Measurements from ENCODE around the gene C8G.

Gene C8G

DNA sequence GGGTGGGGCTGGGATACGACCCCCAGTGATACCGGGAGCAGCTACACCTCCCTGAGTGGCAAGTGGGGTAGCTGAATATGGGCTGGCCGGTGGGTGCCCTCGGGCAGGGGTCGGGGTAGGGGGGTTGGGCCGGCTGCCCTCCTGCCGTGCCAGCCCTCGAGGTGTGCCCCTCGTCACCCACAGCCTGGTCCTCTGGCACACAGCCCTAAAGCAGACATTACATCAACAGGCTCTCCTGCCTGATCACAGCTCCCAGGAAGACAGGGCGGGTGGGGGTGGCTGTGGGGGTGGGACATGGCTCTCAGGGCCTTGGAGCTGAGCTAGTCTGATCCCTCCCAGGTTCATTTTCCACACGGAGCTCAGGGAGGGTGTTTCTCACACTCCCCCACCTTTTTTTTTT, 23.7 kb upstream of the C8G start:
- no peak for DNase-seq

DNA sequence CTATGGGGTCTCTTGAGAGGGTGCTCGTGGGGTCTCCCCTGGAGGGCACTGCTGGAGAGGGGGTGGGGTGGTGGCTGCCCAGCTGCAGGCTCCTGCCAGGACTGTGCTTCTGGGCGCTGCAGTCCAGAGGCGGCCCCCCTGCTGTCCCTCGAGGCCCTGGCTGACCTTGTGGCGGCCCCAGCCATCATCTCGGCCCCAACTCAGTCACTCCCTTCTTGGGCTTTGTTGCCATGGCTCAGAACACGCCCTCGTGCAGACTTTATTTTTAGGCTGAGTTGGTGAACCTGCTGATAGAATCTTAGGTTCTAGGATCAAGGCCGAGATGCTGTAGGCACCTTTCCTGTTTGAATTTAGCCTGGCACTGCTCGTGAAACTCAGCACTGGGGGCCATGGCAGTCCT, 23.3 kb upstream of the C8G start:
- no peak for DNase-seq

DNA sequence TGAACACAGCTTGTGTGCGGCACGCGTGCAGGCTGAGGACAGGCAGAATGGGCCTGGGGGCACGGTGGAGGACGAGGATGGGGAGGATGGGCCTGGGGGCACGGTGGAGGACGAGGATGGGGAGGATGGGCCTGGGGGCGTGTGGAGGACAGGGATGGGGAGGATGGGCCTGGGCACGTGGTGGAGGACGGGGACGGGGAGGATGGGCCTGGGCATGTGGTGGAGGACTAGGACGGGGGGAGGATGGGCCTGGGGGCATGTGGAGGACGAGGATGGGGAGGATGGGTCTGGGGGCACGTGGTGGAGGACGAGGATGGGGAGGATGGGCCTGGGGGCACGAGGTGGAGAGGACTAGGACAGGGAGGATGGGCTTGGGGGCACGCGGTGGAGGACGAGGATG, 22.5 kb upstream of the C8G start:
- no peak for DNase-seq

DNA sequence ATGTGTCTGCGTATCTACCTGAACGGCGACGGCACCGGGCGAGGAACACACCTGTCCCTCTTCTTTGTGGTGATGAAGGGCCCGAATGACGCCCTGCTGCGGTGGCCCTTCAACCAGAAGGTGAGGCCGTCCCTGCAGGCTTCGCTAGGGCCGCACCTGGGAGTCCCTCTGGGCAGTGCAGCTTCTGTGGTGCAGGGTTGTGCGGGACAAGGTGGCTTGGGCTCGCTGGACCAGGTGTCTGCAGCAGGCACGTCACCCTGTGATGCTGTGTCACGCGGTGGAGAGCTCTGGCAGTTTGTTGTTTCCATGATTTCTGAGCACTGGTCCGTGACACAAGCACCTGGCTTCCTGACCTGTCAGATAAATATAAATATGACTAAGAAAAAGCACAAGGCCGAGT, 21.2 kb upstream of the C8G start:
- no peak for DNase-seq

DNA sequence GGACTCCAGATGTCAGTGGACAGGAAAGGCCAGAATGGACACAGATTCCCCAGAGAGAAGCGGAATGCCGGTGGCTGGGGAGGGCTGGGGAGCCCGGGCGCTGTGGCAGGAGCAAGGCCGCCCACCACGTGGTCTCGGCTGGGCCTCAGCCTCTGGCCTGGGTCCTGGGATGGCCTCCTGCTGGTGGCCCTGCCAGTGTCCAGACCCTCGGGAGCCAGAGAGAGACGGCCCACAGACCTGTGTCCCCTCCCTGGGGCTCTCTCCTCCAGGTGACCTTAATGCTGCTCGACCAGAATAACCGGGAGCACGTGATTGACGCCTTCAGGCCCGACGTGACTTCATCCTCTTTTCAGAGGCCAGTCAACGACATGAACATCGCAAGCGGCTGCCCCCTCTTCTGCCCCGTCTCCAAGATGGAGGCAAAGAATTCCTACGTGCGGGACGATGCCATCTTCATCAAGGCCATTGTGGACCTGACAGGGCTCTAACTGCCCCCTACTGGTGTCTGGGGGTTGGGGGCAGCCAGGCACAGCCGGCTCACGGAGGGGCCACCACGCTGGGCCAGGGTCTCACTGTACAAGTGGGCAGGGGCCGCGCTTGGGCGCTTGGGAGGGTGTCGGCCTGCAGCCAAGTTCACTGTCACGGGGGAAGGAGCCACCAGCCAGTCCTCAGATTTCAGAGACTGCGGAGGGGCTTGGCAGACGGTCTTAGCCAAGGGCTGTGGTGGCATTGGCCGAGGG, 19.5 kb upstream of the C8G start:
- no peak for DNase-seq

DNA sequence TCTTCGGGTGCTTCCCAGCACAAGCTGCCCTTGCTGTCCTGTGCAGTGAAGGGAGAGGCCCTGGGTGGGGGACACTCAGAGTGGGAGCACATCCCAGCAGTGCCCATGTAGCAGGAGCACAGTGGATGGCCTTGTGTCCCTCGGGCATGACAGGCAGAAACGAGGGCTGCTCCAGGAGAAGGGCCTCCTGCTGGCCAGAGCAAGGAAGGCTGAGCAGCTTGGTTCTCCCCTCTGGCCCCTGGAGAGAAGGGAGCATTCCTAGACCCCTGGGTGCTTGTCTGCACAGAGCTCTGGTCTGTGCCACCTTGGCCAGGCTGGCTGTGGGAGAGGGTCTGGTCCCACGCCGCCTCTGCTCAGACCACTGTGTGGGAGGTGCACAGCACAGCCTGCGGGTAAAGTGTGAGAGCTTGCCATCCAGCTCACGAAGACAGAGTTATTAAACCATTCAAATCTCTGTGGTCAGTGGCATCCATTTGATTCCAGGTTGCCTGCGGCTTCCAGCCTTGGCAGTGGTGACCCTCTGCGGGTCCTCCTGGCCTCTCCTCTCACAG, 18.8 kb upstream of the C8G start:
- no peak for DNase-seq

DNA sequence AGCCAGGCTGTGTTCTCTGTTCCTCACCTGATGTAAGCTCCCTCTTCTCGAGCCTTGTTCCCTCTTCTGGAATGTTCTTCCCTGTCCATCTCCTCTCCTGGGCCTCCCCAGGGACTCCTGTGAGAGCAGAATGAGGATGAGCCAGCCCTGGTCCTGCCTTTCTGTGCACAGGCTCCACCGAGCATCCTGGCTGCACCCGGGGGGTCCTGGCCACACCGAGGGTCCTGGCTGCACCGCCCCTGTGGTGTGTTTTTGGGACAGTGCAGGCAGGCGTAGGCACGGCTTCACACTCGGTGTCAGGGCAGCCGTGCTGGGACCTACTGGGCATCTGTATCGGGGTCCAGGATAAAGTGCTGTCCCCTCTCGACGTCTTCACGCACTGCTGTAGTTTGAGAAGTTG, 18.3 kb upstream of the C8G start:
- no peak for DNase-seq

DNA sequence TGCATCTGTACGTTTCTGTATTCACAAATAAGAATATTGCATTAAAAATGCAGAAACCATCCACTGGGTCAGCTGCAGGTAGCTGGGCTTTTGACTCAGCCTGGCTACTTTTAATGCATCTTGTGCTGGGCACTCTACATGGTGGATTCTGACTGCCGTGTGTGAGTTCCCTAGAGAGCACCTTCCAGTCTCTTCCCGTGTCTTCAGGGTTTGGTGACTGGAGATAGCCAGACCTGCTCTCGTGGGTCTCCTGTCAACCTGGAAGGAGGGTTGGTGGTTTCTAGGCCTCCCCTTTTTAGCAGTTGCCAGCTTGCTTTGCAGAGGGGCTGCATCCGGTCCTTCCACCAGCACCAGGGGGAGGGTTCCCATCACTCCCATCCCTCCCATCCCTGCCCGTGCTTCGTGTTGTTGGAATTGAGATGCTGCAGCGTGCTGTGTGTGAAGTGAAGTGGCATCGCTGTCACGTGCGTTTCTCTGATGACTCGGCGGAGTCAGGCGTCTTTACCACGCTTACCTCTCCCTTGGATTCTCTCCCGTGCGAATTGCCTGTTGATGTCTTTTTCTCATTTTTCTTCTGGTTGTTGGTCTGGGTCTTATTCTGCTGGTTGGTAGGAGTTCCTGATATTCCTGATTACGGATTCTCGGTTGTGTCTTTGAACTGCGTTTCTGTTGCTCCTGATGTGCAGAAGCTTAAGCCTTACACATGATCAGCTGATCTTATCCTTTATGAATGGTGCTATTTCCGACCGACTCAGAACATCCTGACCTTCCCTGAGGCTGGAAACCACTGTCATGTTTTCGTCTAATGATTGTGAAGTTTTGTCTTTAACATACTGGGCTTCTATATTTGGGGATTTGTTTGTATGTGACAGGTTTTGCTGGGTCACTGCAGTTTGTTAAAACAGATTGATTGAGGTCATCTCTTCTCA, 17.4 kb upstream of the C8G start:
- no peak for DNase-seq

DNA sequence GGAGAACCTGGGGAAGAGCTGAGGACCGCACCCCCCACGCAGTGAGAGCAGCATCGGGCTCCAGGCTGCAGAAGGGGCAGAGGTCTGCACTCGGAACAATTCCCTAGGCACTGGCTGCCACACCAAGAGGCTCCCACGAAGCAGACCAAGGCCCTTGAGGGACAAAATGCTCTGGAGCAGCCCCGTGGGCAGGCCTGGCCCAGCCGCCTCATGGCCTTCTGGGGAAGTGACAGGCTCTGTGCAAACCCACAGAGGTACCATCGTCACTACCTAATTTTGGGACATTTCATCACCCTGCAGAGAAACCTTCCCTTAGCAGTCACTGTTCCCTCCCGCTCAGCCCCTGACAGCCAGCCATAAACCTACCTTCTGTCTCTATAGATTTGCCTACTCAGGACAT, 16.5 kb upstream of the C8G start:
- no peak for DNase-seq

DNA sequence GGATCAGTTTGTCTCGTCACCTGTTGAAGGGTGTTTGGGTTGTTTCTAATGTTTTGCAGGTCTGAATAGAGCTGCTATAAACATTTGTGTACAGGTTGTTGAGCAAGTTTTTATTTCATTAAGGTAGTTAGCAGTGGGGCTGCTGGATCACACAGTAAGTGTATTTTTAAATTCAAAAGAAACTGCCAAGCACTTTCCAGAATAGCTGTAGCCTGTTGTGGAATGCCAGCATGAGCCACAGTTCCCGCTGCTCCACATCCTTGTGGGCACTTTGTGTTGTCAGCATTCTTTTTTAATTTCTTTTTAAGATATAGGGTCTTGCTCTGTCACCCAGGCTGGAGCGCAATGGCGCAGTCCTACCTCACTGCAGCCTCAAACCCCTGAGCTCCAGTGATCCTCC, 15.0 kb upstream of the C8G start:
- DNase-seq = no peak

DNA sequence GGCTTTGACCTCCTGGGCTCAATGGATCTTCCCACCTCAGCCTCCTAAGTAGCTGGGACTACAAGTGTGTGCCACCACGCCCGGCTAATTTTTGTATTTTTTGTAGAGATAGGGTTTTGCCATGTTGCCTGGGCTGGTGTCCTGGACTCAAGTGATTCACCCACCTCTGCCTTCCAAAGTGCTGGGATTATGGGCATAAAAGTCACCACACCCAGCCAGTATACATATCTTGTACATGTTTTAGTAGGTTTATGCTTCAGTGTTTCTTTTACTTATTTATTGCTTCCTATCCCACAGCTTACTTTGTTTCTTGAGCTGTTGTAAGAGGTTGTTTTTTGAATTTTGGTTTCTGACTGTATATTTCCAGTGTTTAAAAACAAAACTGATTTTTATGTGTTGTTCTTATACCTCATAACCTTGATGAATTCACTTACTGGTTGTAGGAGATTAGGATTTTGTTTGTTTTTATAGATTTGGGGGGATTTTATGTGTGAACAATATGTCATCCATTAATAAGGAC, 13.4 kb upstream of the C8G start:
- no peak for DNase-seq

DNA sequence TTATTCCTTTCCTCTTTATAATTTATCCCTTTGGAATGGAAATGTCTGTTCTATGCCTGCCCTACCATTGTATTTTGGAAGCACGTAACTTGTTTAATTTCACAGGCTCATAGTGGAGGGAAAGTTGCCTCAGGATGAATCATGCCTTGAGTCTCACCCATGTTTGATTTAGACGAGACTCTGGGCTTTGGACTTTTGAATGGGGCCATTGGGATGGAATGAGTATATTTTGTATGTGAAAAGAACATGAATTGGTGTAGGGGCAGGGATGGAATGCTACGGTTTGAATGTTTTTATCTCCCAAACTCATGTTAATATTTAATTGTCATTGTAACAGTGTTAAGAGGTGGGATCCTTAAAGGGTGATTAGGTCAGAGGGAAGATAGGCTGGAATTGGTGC, 10.8 kb upstream of the C8G start:
- DNase-seq = no peak

DNA sequence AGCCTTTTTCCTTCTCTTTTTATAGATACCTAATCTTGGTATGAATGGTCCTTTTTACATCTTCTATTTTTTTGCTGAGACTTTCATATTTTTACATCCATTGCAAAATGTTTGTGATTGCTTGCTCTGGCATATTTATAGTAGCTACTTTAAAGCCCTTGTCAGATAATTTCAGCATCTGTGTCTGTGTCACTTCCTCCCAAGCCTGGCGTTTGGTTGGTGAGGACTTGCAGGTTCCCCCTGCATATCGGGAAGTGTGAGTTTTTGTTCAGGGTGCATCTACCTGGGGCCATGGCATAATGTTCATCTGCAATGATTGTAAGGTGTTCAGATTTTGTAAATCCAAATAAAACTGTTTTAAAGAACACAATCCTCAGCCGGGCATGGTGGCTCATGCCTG, 9.4 kb upstream of the C8G start:
- no peak for DNase-seq

DNA sequence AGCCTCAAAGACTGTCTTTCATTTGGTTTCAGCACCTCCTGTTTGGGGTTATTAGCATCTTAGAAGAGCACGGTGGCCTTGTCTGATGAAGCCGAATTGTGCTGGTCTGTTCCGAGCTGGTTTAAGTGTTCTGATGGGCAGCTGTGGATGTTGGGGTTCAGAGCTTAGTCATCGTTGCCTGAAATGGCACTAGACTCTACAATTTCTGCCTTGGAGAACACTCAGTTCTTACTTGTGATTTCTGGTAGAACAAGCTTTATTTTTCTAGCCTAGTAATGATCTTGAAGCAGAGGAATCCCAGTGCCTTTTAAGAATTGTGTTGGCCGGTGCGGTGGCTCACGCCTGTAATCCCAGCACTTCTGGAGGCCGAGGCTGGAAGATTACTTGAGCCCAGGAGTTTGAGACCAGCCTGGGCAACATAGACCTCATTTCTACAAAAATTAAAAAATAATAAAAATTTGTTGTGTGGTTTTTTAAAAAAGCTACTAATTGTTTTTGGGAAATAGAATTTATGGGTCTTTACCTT, 8.3 kb upstream of the C8G start:
- DNase-seq = no peak

DNA sequence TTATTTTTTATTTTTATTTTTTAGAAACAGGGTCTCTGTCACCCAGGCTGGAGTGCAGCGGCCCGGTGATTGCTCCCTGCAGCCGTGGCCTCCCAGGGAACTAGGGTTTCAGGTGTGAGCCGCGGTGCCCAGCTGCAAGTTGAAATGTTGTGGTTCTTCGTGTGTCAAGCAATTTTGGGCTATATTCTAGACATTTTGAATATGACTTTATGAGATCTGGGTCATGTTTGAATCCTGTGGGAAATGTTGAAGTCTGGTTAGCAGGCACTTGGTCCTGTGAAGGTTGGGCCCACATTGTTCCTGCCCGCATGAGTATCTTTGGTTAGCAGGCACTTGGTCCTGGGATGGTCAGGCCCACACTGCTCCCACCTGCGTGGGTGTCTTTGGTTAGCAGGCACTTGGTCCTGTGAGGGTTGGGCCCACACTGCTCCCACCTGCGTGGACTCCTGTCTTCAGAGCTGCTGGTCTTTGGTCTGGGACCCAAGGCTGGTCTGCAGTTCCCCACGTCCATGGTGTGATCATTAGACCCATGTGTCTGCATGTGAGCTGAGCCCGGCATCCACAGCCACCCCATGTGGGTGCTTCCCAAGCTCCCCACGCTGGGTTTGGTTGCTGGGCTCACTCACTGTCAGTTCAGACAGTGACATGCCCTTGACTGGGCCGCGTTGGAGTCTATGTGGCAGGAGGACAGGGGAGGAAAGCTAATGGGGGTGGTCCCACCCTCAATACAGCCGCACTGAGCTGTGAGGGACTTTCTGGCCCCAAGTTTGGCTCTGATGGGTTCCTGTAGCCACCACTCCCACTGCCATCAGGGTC, 7.6 kb upstream of the C8G start:
- no peak for DNase-seq

DNA sequence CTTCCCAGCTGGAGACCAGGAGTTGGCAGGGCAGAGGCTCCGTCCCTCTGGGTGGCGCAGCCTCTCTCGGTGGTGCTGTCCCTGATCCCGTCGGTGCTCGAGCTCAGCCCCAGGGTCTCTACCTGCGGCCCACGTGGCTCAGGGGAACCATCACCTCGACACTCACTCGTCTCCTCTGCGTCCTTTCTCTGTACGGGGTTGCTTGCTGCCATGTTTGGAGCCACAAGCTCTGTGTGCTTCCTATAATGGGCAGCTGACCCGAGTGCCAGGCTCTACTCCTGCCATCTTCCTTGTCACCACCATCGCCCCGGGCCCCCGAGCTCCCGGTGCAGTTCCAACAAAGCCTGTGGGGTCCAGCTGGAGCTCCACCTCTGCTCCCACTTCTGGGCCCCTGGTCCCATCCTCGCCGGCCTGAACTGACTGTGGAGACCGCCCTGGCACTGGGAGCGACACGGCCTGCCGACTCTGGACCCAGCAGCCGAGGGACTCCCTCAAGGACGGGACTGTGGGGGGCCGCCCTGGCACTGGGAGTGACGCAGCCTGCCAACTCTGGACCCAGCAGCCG, 5.5 kb upstream of the C8G start:
- no peak for DNase-seq

DNA sequence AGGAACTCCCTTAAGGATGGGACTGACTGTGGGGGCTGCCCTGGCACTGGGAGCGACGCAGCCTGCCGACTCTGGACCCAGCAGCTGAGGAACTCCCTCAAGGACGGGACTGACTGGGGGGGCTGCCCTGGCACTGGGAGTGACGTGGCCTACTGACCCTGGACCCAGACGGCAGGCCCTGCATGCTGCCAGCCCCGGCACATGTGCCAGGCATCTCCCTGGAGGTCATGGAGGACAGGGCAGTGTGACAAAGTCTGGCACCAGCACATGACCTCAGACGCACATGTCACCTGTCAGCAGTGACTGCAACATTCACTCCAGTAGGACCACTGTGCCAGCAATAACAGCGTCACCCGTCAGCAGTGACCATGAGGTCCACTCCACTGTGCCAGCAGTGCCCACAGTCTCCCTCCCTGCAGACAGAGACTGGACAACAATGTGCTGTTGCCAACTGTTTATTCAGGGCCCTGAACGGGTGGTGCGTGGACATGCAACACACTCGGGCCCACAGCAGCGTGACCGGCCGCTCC, 5.0 kb upstream of the C8G start:
- DNase-seq = no peak

DNA sequence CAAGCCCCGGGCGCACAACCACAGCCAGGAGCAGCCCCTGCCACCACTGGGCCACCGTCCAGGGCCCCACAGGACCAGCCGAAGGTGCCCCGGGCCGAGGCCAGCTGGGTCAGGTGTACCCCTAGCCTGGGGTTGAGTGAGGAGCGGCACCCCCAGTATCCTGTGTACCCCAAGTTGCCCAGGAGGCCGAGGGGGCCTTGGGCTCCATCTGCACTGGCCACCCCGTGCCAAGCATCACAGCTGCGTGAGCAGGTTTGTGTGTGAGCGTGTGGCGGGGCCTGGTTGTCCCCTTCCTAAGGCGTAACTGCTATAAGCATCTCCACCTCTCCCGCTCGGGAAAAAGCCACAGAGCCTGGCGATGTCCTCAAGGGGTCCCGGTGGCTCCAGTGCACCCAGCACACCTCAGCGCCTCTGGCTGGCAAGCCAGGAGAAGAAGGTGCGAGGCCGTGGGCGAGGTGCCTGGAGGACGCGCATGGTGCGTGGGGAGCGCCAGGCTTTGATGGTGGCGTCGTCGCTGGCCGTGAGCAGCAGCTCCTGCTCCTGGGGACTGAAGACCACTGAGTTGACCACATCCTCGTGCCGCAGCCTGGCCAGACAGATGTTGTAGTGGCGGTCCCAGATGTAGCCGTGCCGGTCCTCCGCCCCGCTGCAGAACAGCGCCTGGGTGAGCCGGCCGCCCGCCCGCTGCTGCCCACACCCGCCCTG, 4.4 kb upstream of the C8G start:
- DNase-seq = no peak

DNA sequence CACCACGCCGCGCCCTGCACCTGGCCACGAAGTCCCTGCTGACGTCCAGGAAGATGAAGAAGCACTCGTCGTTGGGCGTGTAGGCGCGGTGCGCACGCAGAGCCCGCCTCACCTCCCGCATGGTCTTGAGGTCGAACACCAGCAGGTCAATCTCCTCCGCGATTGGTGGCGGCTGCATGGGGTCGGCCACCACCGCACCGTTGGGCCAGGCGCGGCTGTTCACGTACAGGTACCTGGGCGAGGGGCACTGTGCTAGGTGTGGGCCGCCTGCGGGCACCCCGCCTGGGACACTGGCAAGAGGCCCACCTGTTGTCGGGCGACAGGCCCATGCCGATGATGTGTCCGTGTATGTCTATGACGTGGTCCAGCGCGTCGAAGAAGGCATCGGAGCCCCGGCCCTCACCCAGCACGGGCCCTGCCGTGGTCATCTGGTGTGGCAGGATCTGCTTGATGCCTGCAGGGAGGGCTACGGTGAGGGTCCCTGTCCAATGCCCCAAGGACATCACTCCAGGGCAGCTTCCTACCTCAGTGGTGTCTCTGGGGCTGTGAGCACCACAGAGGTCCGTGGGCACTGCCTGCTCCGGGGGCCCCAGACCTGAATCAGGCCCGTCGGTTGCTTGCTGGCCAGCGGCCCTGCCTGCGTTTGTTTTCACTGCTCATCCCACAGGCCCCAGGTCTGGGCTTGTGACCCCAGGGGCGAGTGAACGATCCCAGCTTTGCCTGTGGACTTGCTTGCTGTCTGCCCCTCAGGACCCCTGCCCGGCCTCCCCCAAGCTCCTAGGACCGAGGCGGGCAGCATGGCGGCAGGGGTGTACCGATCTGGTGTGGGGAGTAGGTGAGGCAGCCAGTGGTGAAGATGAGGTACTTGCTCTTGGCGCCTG, 3.6 kb upstream of the C8G start:
- DNase-seq = no peak

DNA sequence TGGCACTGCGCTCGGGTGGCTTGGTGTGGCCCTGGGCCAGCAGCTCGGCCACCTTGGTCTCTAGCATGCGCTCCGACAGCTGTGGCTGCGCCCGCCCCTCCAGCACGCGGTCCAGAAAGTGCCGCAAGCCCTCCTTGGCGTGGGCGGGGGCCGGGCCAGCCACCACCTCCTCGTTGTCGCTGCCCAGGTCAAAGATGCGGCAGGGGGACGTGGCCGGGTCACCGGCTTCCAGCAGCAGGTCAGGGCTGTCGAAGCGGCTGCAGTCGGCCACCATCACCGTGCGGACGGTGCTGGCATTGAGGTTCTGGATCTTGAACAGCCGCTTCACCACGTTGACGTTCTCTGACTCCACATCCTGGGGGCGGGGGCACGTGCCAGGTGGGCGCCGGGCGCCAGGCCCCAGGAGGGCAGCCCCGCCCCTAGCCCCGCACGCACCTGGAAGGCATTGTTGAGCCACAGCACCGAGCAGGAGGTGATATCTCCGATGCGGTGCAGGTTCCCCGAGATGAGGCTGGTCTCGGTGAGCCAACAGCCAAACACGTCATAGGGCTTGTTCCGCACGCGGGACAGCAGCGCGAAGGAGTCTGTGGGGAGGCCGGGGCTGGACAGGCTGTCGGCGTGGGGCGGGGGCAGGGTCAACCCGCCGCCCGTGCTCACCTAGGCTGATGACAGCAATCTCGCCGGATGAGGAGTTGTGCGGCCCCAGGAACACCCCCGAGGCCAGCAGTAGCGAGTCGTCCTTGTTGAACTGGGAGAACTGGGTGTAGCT, 2.7 kb upstream of the C8G start:
- no peak for DNase-seq

Measured in COR-L47 (cell line).